Heart left ventricle (tissue), 16 donors: Measurements from ENCODE around the gene RHOB. TPM values are rescaled to one million over a fixed set of nuclear protein-coding genes. Genes with fewer than 3 reads are reported as not detected.

Experiments used
- ATAC-seq, 4 donors: fragments of 200-7000 bp; cut with Tn5 transposase; one replicate each; pipeline ENCODE4 v1.9.1; 2020 to 2022; ENCODE audit warnings: moderate library complexity in 4 of 4, mild to moderate bottlenecking in 3 of 4, moderate number of reproducible peaks in 1 of 4
- DNase-seq, 5 donors: peaks; one replicate each; pipeline ENCODE4 v3.0.0-alpha.2; 2020
- H3K27ac ChIP-seq, 12 donors: fragments of 200-600 bp; sonication (generic) in 4 of 12; one replicate each; pipeline versions ENCODE4 v1.5.0 to v1.8.0; 2016 to 2022; ENCODE audit warnings: mild to moderate bottlenecking in 2 of 12
- H3K27me3 ChIP-seq, 9 donors: fragments of 200-600 bp; sonication (generic) in 2 of 9; one replicate each; pipeline versions ENCODE4 v1.5.1 to v1.8.0; 2016 to 2022; ENCODE audit warnings: mild to moderate bottlenecking in 3 of 9
- H3K36me3 ChIP-seq, 9 donors: fragments of 200-600 bp; sonication (generic) in 2 of 9; one replicate each; pipeline versions ENCODE4 v1.5.0 to v1.8.0; 2018 to 2022; ENCODE audit warnings: mild to moderate bottlenecking in 2 of 9
- H3K4me1 ChIP-seq, 12 donors: fragments of 200-600 bp; sonication (generic) in 4 of 12; one replicate each; pipeline versions ENCODE4 v1.5.0 to v1.8.0; 2016 to 2022; ENCODE audit warnings: mild to moderate bottlenecking in 3 of 12
- H3K4me3 ChIP-seq, 12 donors: fragments of 200-600 bp; sonication (generic) in 4 of 12; one replicate each; pipeline versions ENCODE4 v1.5.0 to v1.8.0; 2017 to 2022; ENCODE audit warnings: mild to moderate bottlenecking in 9 of 12, moderate library complexity in 4 of 12
- H3K9me3 ChIP-seq, 12 donors: fragments of 200-600 bp; sonication (generic) in 4 of 12; one replicate each; pipeline versions ENCODE4 v1.5.0 to v1.8.0; 2016 to 2022; ENCODE audit warnings: mild to moderate bottlenecking in 1 of 12
- POLR2A ChIP-seq, 2 donors: fragments of 450-650 bp; IDR thresholded peaks; one replicate each; pipeline ENCODE4 v1.6.1; 2017; ENCODE audit warnings: antibody characterized with exemption in 2 of 2, mild to moderate bottlenecking in 2 of 2, moderate library complexity in 2 of 2
- WGBS, 4 donors: extraction: QIAGEN DNeasy Blood & Tissue Kit in 2 of 4; methylation state at CpG; one replicate each; pipeline versions ENCODE4 v1.1.5 to v1.1.7; 2013 to 2018; 5-methylcytosine and 5-hydroxymethylcytosine counted together
- intact Hi-C, 10 donors: fragments of 100-400 bp; cut with DNase I; formaldehyde crosslinking; loops; one replicate each; pipeline versions ENCODE4 v1.11.1 to v1.14.2; 2022
- polyA plus RNA-seq, 2 donors: library from polyadenylated mRNA; stranded (reverse); fragments of 200-250 nt; gene quantifications; one replicate each; pipeline ENCODE4 v1.2.3, GENCODE V29; 2013
- total RNA-seq, 9 donors: library from RNA; depleted of rRNA in 2 of 9; stranded (reverse); fragments of >200 nt in 2 of 9; fragmentation: NEBNext Ultra II Directional in 3 of 9; extraction: Animal tissue kit (Norgen Biotek cat#: 25700) in 3 of 9; gene quantifications; one replicate each; pipeline versions ENCODE4 v1.1.0 to v1.2.4, GENCODE V29; 2016 to 2023
- TF ChIP-seq, protein P1 (sequence below), 12 donors: fragments of 200-600 bp; sonication (generic) in 4 of 12; IDR thresholded peaks; one replicate each; pipeline versions ENCODE4 v1.5.0 to v1.8.0; 2018 to 2022; ENCODE audit warnings: antibody characterized with exemption in 12 of 12, mild to moderate bottlenecking in 5 of 12
- donor health status: ischemic (EF 13 %, LVEDD 7.1; RV severe dilation, severe dysfunction).
- donor health status: healthy with polysubstance abuse.
- donor health status: DM: no; HTN: yes; CAD: no.
- donor health status: DM: no; HTN: no; CAD: no.
- donor health status: ischemic (EF 25% LVEDD 6.9; RV normal size, moderate dysfunction).
- donor health status: ischemic (EF 25% LVEDD 5.7; RV mildly dilated, moderate dysfunction).
- donor health status: healthy.
- donor health status: DM: yes; HTN: yes; CAD: no.
- donor health status: ischemic (EF 35%, LVEDD 5.7; RV mildly dilated, moderate dysfunction).
- donor health status: nonischemic (EF 11% LVEDD 7.7; RV severe dilation, severe dysfunction).
- donor health status: DM: yes; HTN: yes; CAD: no.
- donor health status: PGD.
- donor health status: ischemic (EF 29% LVEDD 5.4; RV normal size, mild dysfunction).
- donor health status: nonischemic (EF 23%, LVEDD 6.1; RV moderate dilation, normal function).

The RHOB gene
- total and polyA plus RNA-seq, 11 donors = 105 to 429 (median 169) TPM

DNA sequence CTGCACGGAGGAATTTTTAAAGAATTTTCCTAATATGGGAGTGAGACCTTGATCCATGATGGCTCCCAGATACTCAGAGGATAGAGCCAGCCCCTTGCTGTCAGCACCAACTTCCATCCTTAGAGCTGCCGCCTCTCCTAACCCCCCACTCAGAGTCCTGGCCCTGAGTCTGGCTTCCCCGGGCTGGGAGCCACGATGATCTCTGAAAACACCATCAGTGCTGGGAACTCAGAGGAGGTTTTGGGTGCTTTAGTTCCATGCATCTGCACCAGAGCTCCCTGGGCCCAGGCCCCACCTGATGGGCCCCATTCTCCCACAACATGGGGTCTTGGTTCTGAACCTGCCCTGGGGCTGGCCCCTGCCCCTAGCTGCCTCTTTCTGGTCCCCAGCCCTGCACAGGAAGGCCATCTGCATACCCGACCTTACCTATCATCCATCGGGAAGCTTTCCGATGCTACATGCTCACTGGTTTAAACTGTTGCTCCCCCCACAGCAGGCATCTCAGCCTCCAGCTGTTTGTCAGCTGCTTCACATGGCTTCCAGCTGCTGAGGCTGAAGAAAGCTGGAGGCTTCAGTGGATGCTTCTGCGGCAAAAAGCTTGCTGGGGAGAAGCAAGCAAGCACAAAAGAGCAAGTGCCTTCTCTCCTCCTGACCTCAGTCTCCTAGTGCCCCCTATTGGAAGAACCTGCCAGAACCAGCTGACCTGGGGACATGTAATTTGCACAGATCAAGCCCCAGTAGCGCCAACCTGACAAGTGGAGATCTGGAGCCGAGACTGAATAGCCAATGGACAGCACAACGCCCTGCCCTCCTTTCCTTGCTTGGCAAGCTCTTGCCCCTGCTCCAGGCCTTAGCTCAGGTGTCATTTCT is 24.2 kb upstream of the RHOB start:
- intact Hi-C loops = loop anchor here in 1 of 10 donors (5.0 kb wide), 1 partner anchor 40 kb away; no protein-coding TSS in a partner anchor
- peaks cover 11 to 61% (median 36%) of the 10 kb centered on the region in 12 donors for H3K4me1 ChIP-seq
- TF ChIP-seq, protein P1, sequence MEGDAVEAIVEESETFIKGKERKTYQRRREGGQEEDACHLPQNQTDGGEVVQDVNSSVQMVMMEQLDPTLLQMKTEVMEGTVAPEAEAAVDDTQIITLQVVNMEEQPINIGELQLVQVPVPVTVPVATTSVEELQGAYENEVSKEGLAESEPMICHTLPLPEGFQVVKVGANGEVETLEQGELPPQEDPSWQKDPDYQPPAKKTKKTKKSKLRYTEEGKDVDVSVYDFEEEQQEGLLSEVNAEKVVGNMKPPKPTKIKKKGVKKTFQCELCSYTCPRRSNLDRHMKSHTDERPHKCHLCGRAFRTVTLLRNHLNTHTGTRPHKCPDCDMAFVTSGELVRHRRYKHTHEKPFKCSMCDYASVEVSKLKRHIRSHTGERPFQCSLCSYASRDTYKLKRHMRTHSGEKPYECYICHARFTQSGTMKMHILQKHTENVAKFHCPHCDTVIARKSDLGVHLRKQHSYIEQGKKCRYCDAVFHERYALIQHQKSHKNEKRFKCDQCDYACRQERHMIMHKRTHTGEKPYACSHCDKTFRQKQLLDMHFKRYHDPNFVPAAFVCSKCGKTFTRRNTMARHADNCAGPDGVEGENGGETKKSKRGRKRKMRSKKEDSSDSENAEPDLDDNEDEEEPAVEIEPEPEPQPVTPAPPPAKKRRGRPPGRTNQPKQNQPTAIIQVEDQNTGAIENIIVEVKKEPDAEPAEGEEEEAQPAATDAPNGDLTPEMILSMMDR (IDR thresholded peaks at IDR 0.05) = peak in 7 of 12 donors; percentile 11 to 35 (median 25)
- TF ChIP-seq POLR2A (IDR thresholded peaks at IDR 0.05) = no peak

DNA sequence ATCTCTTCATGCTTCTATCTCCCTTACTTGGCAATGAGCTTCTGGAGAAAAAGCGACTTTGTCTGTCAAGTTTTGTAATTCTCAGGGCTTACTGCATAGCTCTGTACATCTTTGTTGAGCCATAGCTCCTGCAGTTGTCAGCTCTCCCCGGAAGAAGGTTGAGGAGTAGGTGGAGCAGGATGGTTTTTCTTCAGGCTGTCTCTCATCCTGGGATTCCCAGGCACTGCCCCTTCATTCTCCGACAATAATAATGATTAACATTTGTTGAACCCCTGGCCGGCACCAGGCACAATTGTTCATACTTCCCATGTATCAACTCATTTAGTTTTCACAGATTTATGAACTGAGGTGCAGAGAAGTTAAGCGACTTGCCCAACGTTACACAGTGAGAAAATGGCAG is 23.5 kb upstream of the RHOB start:
- 88 to 96% (median 94%) methylated on average over 6 of the region's 6 CpGs for WGBS, 4 donors
- Histone ChIP-seq H3K4me3 (no peak overlapping the region), H3K27me3 (no peaks in the 10 kb centered on the region), H3K36me3 (no peaks in the 10 kb centered on the region), H3K27ac (peak overlapping the region in 7 of 12 donors; percentile 27 to 92 (median 60)), H3K4me1 (peaks cover 11 to 62% (median 36%) of the 10 kb centered on the region in 12 donors), H3K9me3 (no peaks in the 10 kb centered on the region)
- TF ChIP-seq, protein P1 (IDR thresholded peaks at IDR 0.05) = no peak
- TF ChIP-seq POLR2A (IDR thresholded peaks at IDR 0.05) = no peak
- ATAC-seq = no peak
- intact Hi-C loops = loop anchor here in 1 of 10 donors (5.0 kb wide), 1 partner anchor 41 kb away; no protein-coding TSS in a partner anchor
- DNase-seq = no peak

More for the DNA sequence above, 24.2 kb upstream of the RHOB start:
- H3K4me3 ChIP-seq = peak overlapping the region in 1 of 12 donors; percentile 1
- H3K36me3 ChIP-seq = no peaks in the 10 kb centered on the region
- no peaks in the 10 kb centered on the region for H3K27me3 ChIP-seq
- ATAC-seq (peak; percentile 21 to 41 (median 36)), DNase-seq (peak in 4 of 5 donors; percentile 38 to 68 (median 45))
- H3K27ac ChIP-seq = peak overlapping the region in 11 of 12 donors; percentile 8 to 92 (median 57)
- 47 to 76% (median 52%) methylated on average over 9 to 11 of the region's 11 CpGs for WGBS, 4 donors
- H3K9me3 ChIP-seq = no peaks in the 10 kb centered on the region

DNA sequence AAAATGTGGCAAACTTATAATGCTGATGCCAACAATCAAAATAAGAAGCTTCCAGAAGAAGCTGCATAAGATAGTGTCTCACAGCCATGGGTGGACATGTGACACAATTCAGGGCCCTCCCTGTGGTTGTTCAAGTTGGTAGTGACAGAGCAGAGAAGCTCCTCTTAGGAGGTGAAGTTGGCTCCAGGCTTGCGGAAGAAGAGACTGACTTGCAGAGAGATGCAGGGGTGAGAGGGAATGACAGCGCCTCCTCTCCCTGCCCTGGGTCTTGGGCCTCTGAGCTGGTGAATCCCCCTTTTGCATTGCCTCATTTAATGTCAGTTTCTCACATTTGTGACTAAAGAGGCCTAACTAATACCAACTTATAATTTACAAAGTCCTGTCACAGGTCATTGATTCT is 23.0 kb upstream of the RHOB start:
- intact Hi-C loops = loop anchor here in 1 of 10 donors (5.0 kb wide), 1 partner anchor 42 kb away; no protein-coding TSS in a partner anchor
- Histone ChIP-seq H3K27me3 (no peaks in the 10 kb centered on the region), H3K4me1 (peaks cover 11 to 64% (median 36%) of the 10 kb centered on the region in 12 donors), H3K27ac (peak overlapping the region in 9 of 12 donors; percentile 29 to 92 (median 63)), H3K36me3 (no peaks in the 10 kb centered on the region), H3K4me3 (peak overlapping the region in 1 of 12 donors; percentile 32), H3K9me3 (no peaks in the 10 kb centered on the region)
- DNase-seq (no peak), ATAC-seq (no peak)
- TF ChIP-seq POLR2A (IDR thresholded peaks at IDR 0.05) = no peak
- TF ChIP-seq, protein P1 (IDR thresholded peaks at IDR 0.05) = no peak
- 96 to 100% (median 98%) methylated on average over 2 of the region's 2 CpGs for WGBS, 4 donors
